H9 (cell line): ENCODE data around the gene NEURL2. TPM values are rescaled to one million over a fixed set of nuclear protein-coding genes. Genes with fewer than 3 reads are reported as not detected.

ENCODE experiments used
- DNase-seq: peaks from one replicate; pipeline ENCODE4 v3.0.0-alpha.2; 2017
- H2AFZ ChIP-seq: one replicate; pipeline ENCODE4 v1.6.1; 2013; ENCODE audit warnings: mild to moderate bottlenecking, low read length, control low read depth, moderate library complexity
- H2AK5ac ChIP-seq: 2 replicates; pipeline ENCODE4 v1.6.1; 2013; ENCODE audit warnings: low read length, control low read depth, mixed read lengths; ENCODE audit not compliant: insufficient read length
- H2BK120ac ChIP-seq: one replicate; pipeline ENCODE4 v1.6.1; 2013; ENCODE audit warnings: low read depth, mild to moderate bottlenecking, low read length, control low read depth, inconsistent platforms; ENCODE audit not compliant: poor library complexity, severe bottlenecking
- H2BK12ac ChIP-seq: 2 replicates; pipeline ENCODE4 v1.6.1; 2013; ENCODE audit warnings: low read length, control low read depth, mixed read lengths, low read depth; ENCODE audit not compliant: insufficient read length
- H2BK15ac ChIP-seq: 2 replicates; pipeline ENCODE4 v1.6.1; 2013; ENCODE audit warnings: low read depth, low read length, control low read depth
- H2BK20ac ChIP-seq: one replicate; pipeline ENCODE4 v1.6.1; 2013; ENCODE audit warnings: low read depth, mild to moderate bottlenecking, low read length, control low read depth, inconsistent platforms; ENCODE audit not compliant: poor library complexity, severe bottlenecking
- H2BK5ac ChIP-seq: 2 replicates; pipeline ENCODE4 v1.6.1; 2013; ENCODE audit warnings: low read length, control low read depth, mixed read lengths; ENCODE audit not compliant: insufficient read length
- H3K14ac ChIP-seq: 2 replicates; pipeline ENCODE4 v1.6.1; 2013; ENCODE audit warnings: low read length, control low read depth; ENCODE audit not compliant: insufficient read depth
- H3K18ac ChIP-seq: 2 replicates; pipeline ENCODE4 v1.6.1; 2013; ENCODE audit warnings: low read depth, mild to moderate bottlenecking, mixed read lengths, low read length, control low read depth; ENCODE audit not compliant: insufficient read length
- H3K23ac ChIP-seq: 2 replicates; pipeline ENCODE4 v1.6.1; 2013; ENCODE audit warnings: low read length, control low read depth, mixed read lengths, low read depth; ENCODE audit not compliant: insufficient read length
- H3K23me2 ChIP-seq: 2 replicates; pipeline ENCODE4 v1.6.1; 2013; ENCODE audit warnings: low read depth, mild to moderate bottlenecking, mixed read lengths, low read length, control low read depth; ENCODE audit not compliant: insufficient read length, poor library complexity, severe bottlenecking
- H3K27ac ChIP-seq: 2 replicates; pipeline ENCODE4 v1.5.1; 2013; ENCODE audit warnings: low read length, control low read depth, mixed read lengths, low read depth; ENCODE audit not compliant: insufficient read length
- H3K27me3 ChIP-seq: 2 replicates; pipeline ENCODE4 v1.6.1; 2013; ENCODE audit warnings: low read length, control low read depth, inconsistent platforms; ENCODE audit not compliant: insufficient read depth
- H3K4ac ChIP-seq: 2 replicates; pipeline ENCODE4 v1.6.1; 2013; ENCODE audit warnings: low read depth, mild to moderate bottlenecking, control low read depth, inconsistent platforms, low read length, moderate library complexity
- H3K4me1 ChIP-seq: 2 replicates; pipeline ENCODE4 v1.6.1; 2013; ENCODE audit warnings: low read length, control low read depth, inconsistent platforms; ENCODE audit not compliant: insufficient read depth
- H3K4me2 ChIP-seq: 2 replicates; pipeline ENCODE4 v1.6.1; 2013; ENCODE audit warnings: low read length, control low read depth, mixed read lengths; ENCODE audit not compliant: insufficient read length, insufficient read depth
- H3K56ac ChIP-seq: 2 replicates; pipeline ENCODE4 v1.6.1; 2013; ENCODE audit warnings: low read depth, mild to moderate bottlenecking, mixed read lengths, low read length, control low read depth; ENCODE audit not compliant: insufficient read length
- H3K79me1 ChIP-seq: 2 replicates; pipeline ENCODE4 v1.6.1; 2013; ENCODE audit warnings: low read depth, mild to moderate bottlenecking, moderate library complexity, low read length, control low read depth, inconsistent platforms; ENCODE audit not compliant: insufficient read depth, poor library complexity, severe bottlenecking
- H3K79me2 ChIP-seq: 2 replicates; pipeline ENCODE4 v1.6.1; 2013; ENCODE audit warnings: low read length, control low read depth, inconsistent platforms; ENCODE audit not compliant: insufficient read depth
- H3K9ac ChIP-seq: 2 replicates; pipeline ENCODE4 v1.6.1; 2013; ENCODE audit warnings: low read length, control low read depth, mixed read lengths; ENCODE audit not compliant: insufficient read length; ENCODE audit errors: extremely low read depth
- H3K9me3 ChIP-seq: one replicate; pipeline ENCODE4 v1.6.1; 2013; ENCODE audit warnings: low read depth, low read length, inconsistent platforms; ENCODE audit not compliant: control insufficient read depth
- H3T11ph ChIP-seq: one replicate; pipeline ENCODE4 v1.6.1; 2013; ENCODE audit warnings: mild to moderate bottlenecking, low read length, control low read depth, inconsistent platforms
- H4K20me1 ChIP-seq: one replicate; pipeline ENCODE4 v1.6.1; 2013; ENCODE audit not compliant: control insufficient read depth, insufficient read length, insufficient read depth
- H4K5ac ChIP-seq: 2 replicates; pipeline ENCODE4 v1.6.1; 2013; ENCODE audit warnings: low read depth, mild to moderate bottlenecking, mixed read lengths, low read length, control low read depth; ENCODE audit not compliant: insufficient read length
- H4K8ac ChIP-seq: replicated peaks from 2 replicates; pipeline ENCODE4 v1.6.1; 2013; ENCODE audit warnings: low read length, control low read depth, mixed read lengths, low read depth; ENCODE audit not compliant: insufficient read length
- H4K91ac ChIP-seq: 2 replicates; pipeline ENCODE4 v1.6.1; 2013; ENCODE audit warnings: low read depth, mild to moderate bottlenecking, moderate library complexity, mixed read lengths, low read length, control low read depth; ENCODE audit not compliant: insufficient read length
- H3K27ac Mint-ChIP-seq, 3 experiments: 2 replicates in 2 of 3; 3 replicates in 1 of 3; pipeline ENCODE4 v1.8.0; 2020 to 2021; ENCODE audit warnings: mixed read lengths in 3 of 3, mild to moderate bottlenecking in 1 of 3, moderate library complexity in 1 of 3
- H3K27me3 Mint-ChIP-seq: 2 replicates; pipeline ENCODE4 v1.8.0; 2021; ENCODE audit warnings: low read depth, mild to moderate bottlenecking, moderate library complexity, mixed read lengths
- H3K36me3 Mint-ChIP-seq, 3 experiments: 2 replicates in 2 of 3; 3 replicates in 1 of 3; pipeline ENCODE4 v1.8.0; 2020 to 2021; ENCODE audit warnings: low read depth in 3 of 3, mixed read lengths in 3 of 3; ENCODE audit not compliant: insufficient read depth in 1 of 3
- H3K4me1 Mint-ChIP-seq, 2 experiments: 2 replicates each; pipeline ENCODE4 v1.8.0; 2020; ENCODE audit warnings: mixed read lengths in 2 of 2
- H3K4me3 Mint-ChIP-seq, 2 experiments: 2 replicates in 1 of 2; 3 replicates in 1 of 2; pipeline ENCODE4 v1.8.0; 2020 to 2021; ENCODE audit warnings: mild to moderate bottlenecking in 2 of 2, mixed read lengths in 2 of 2, moderate library complexity in 1 of 2
- H3K9me3 Mint-ChIP-seq, 2 experiments: 2 replicates in 1 of 2; 3 replicates in 1 of 2; pipeline ENCODE4 v1.8.0; 2020; ENCODE audit warnings: mild to moderate bottlenecking in 2 of 2, mixed read lengths in 2 of 2, moderate library complexity in 1 of 2
- WGBS: extraction: QIAGEN DNeasy Blood & Tissue Kit; methylation state at CpG from one replicate; pipeline ENCODE4 v1.1.7; 2013; ENCODE audit warnings: missing lambda C conversion rate, low lambda C conversion rate, mixed read lengths; ENCODE audit not compliant: insufficient read length; ENCODE audit errors: extremely low coverage; 5-methylcytosine and 5-hydroxymethylcytosine counted together
- total RNA-seq: library from RNA; stranded (reverse); gene quantifications from 2 replicates; pipeline ENCODE4 v1.2.1, GENCODE V29; 2021
- TF ChIP-seq, protein P1 (sequence below): fragments of 200-600 bp; sonication (generic); conservative IDR thresholded peaks from 3 replicates; pipeline ENCODE4 v1.8.0; 2021; ENCODE audit warnings: antibody characterized with exemption, mild to moderate bottlenecking

The NEURL2 gene
- total RNA-seq, 1 experiment from 2014 or later, result 5.4 TPM

- no peaks in the 10 kb centered on the region for H3K79me1 ChIP-seq
- H3K9me3 Mint-ChIP-seq, result no peaks in the 10 kb centered on the region
- DNase-seq, result peak; percentile 99
- no peak within 1 kb of the TSS for H2AFZ ChIP-seq
- no peak within 1 kb of the TSS for H2BK15ac ChIP-seq
- H3K36me3 Mint-ChIP-seq, result peaks cover 17 to 33% (median 20%) of the 10 kb centered on the region in 3 experiments
- H3K27ac ChIP-seq, result no peak within 1 kb of the TSS
- H3K23me2 ChIP-seq, result peaks cover 5% of the 10 kb centered on the region
- no peaks in the 10 kb centered on the region for H3K27me3 ChIP-seq
- no peak within 1 kb of the TSS for H3K23ac ChIP-seq
- peak within 1 kb of the TSS; percentile 78 for H3K18ac ChIP-seq
- H2AK5ac ChIP-seq, result no peak within 1 kb of the TSS
- H3K4me1 Mint-ChIP-seq, result peaks cover 5 to 9% of the 10 kb centered on the region in 2 experiments
- no peak within 1 kb of the TSS for H3T11ph ChIP-seq
- H3K4ac ChIP-seq, result no peak within 1 kb of the TSS
- H3K4me1 ChIP-seq, result no peaks in the 10 kb centered on the region
- H2BK120ac ChIP-seq, result no peak within 1 kb of the TSS
- TF ChIP-seq, protein P1, sequence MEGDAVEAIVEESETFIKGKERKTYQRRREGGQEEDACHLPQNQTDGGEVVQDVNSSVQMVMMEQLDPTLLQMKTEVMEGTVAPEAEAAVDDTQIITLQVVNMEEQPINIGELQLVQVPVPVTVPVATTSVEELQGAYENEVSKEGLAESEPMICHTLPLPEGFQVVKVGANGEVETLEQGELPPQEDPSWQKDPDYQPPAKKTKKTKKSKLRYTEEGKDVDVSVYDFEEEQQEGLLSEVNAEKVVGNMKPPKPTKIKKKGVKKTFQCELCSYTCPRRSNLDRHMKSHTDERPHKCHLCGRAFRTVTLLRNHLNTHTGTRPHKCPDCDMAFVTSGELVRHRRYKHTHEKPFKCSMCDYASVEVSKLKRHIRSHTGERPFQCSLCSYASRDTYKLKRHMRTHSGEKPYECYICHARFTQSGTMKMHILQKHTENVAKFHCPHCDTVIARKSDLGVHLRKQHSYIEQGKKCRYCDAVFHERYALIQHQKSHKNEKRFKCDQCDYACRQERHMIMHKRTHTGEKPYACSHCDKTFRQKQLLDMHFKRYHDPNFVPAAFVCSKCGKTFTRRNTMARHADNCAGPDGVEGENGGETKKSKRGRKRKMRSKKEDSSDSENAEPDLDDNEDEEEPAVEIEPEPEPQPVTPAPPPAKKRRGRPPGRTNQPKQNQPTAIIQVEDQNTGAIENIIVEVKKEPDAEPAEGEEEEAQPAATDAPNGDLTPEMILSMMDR, result no peak
- peaks cover 5% of the 10 kb centered on the region; the same call in 1 of the 2 replicates for H3K79me2 ChIP-seq
- no peak within 1 kb of the TSS for H4K8ac ChIP-seq
- no peaks in the 10 kb centered on the region for H3K27me3 Mint-ChIP-seq
- peak within 1 kb of the TSS; percentile 96 for H3K4me2 ChIP-seq
- H2BK5ac ChIP-seq, result no peak within 1 kb of the TSS
- H3K14ac ChIP-seq, result peak within 1 kb of the TSS; percentile 72
- peak within 1 kb of the TSS; percentile 93 to 95 for H3K4me3 Mint-ChIP-seq
- peak within 1 kb of the TSS; percentile 96 for H3K9ac ChIP-seq
- no peak within 1 kb of the TSS for H2BK12ac ChIP-seq
- WGBS, result no CpG with 5 or more reads among the region's 23 CpGs
- no peak within 1 kb of the TSS for H4K5ac ChIP-seq
- no peaks in the 10 kb centered on the region for H3K9me3 ChIP-seq
- no peak within 1 kb of the TSS for H3K56ac ChIP-seq
- no peaks in the 10 kb centered on the region for H4K20me1 ChIP-seq
- H2BK20ac ChIP-seq, result no peak within 1 kb of the TSS
- H3K27ac Mint-ChIP-seq, result peak within 1 kb of the TSS; percentile 82 to 95 (median 93)
- no peak within 1 kb of the TSS for H4K91ac ChIP-seq
Observed at GRCh38 chr20:45880988-45881788, 9.8 kb downstream of the NEURL2 start, which contains the start of gene ZSWIM1. Gene ZSWIM1, plus strand, starts transcription at chr20:45881227. Its CDS starts 1,366 bp downstream, at chr20:45882593.
